GM23338 (cell line): ENCODE data around the gene RTN4RL1. TPM values are rescaled to one million over a fixed set of nuclear protein-coding genes. Genes with fewer than 3 reads are reported as not detected.

Experiments used
- ATAC-seq: fragments of 200-7000 bp; cut with Tn5 transposase; 3 replicates; pipeline ENCODE4 v1.9.1; 2020
- DNase-seq: peaks from one replicate; pipeline ENCODE4 v3.0.0-alpha.2; 2015; ENCODE audit warnings: low spot score
- H2AFZ ChIP-seq: fragments of 200-600 bp; sonication (generic); 2 replicates; pipeline ENCODE4 v1.8.0; 2016; ENCODE audit warnings: antibody characterized with exemption, mild to moderate bottlenecking, moderate library complexity
- H3F3A ChIP-seq: fragments of 200-600 bp; sonication (generic); replicated peaks from 2 replicates; pipeline ENCODE4 v1.8.0; 2017; ENCODE audit warnings: antibody characterized with exemption, mixed run types, low read depth
- H3K27ac ChIP-seq: fragments of 200-600 bp; sonication (generic); 2 replicates; pipeline ENCODE4 v1.6.1; 2016; ENCODE audit warnings: low read depth
- H3K27me3 ChIP-seq: fragments of 200-600 bp; sonication (generic); 2 replicates; pipeline ENCODE4 v1.8.0; 2016; ENCODE audit warnings: mild to moderate bottlenecking, mixed run types, moderate library complexity; ENCODE audit not compliant: insufficient read depth
- H3K36me3 ChIP-seq: fragments of 200-600 bp; sonication (generic); 2 replicates; pipeline ENCODE4 v1.8.0; 2016; ENCODE audit warnings: mild to moderate bottlenecking; ENCODE audit not compliant: insufficient read depth
- H3K4me1 ChIP-seq: fragments of 200-600 bp; sonication (generic); 2 replicates; pipeline ENCODE4 v1.8.0; 2016; ENCODE audit warnings: mild to moderate bottlenecking, moderate library complexity; ENCODE audit not compliant: insufficient read depth
- H3K4me2 ChIP-seq: fragments of 200-600 bp; sonication (generic); 2 replicates; pipeline ENCODE4 v1.7.1; 2017; ENCODE audit warnings: mixed run types
- H3K4me3 ChIP-seq: fragments of 200-600 bp; sonication (generic); 2 replicates; pipeline ENCODE4 v1.6.1; 2016; ENCODE audit warnings: mixed run types
- H3K79me2 ChIP-seq: fragments of 200-600 bp; sonication (generic); replicated peaks from 2 replicates; pipeline ENCODE4 v1.8.0; 2017; ENCODE audit warnings: mild to moderate bottlenecking; ENCODE audit not compliant: insufficient read depth
- H3K9me2 ChIP-seq: fragments of 200-600 bp; sonication (generic); 2 replicates; pipeline ENCODE4 v1.8.0; 2017; ENCODE audit not compliant: insufficient read depth
- H4K20me1 ChIP-seq: fragments of 200-600 bp; sonication (generic); replicated peaks from 2 replicates; pipeline ENCODE4 v1.8.0; 2017; ENCODE audit warnings: mild to moderate bottlenecking; ENCODE audit not compliant: insufficient read depth
- H3K27ac Mint-ChIP-seq: 2 replicates; pipeline ENCODE4 v1.8.0; 2020; ENCODE audit warnings: inconsistent platforms, mild to moderate bottlenecking, moderate library complexity, mixed read lengths
- H3K27me3 Mint-ChIP-seq: 3 replicates; pipeline ENCODE4 v1.8.0; 2022; ENCODE audit warnings: low read depth, mild to moderate bottlenecking, moderate library complexity, mixed read lengths, inconsistent platforms; ENCODE audit not compliant: insufficient read depth, poor library complexity
- H3K36me3 Mint-ChIP-seq: 3 replicates; pipeline ENCODE4 v1.8.0; 2021; ENCODE audit warnings: low read depth, mild to moderate bottlenecking, inconsistent platforms, moderate library complexity, mixed read lengths
- H3K4me1 Mint-ChIP-seq: 3 replicates; pipeline ENCODE4 v1.8.0; 2020; ENCODE audit warnings: mild to moderate bottlenecking, inconsistent platforms, mixed read lengths
- H3K4me3 Mint-ChIP-seq: 3 replicates; pipeline ENCODE4 v1.8.0; 2021; ENCODE audit warnings: moderate library complexity, mild to moderate bottlenecking, inconsistent platforms, mixed read lengths
- H3K9me3 Mint-ChIP-seq: 3 replicates; pipeline ENCODE4 v1.8.0; 2020; ENCODE audit warnings: moderate library complexity, mild to moderate bottlenecking, inconsistent platforms, mixed read lengths
- EZH2 ChIP-seq: fragments of 200-600 bp; sonication (generic); IDR thresholded peaks from one replicate; pipeline ENCODE4 v1.8.0; 2017; ENCODE audit warnings: antibody characterized with exemption, mild to moderate bottlenecking, low read depth; ENCODE audit not compliant: unreplicated experiment
- JUNB ChIP-seq: IDR thresholded peaks from one replicate; pipeline ENCODE4 v1.6.1; 2016; ENCODE audit warnings: antibody characterized with exemption; ENCODE audit not compliant: unreplicated experiment
- NANOG ChIP-seq: IDR thresholded peaks from 2 replicates; pipeline ENCODE4 v1.6.1; 2016; ENCODE audit warnings: antibody characterized with exemption, borderline replicate concordance
- STAT1 ChIP-seq: IDR thresholded peaks from one replicate; pipeline ENCODE4 v1.6.1; 2016; ENCODE audit warnings: antibody characterized with exemption; ENCODE audit not compliant: unreplicated experiment
- ZNF331 ChIP-seq: fragments of 250-450 bp; sonication (Bioruptor Pico); IDR thresholded peaks from 2 replicates; pipeline ENCODE4 v1.5.0; 2020; ENCODE audit warnings: low read depth, mild to moderate bottlenecking, moderate library complexity
- polyA plus RNA-seq: library from polyadenylated mRNA; unstranded; fragments of >200 nt; fragmentation: Nextera tagmentation; extraction: Ambion mirVana; gene quantifications from 2 replicates; pipeline ENCODE4 v1.2.1, GENCODE V29; 2016
- total RNA-seq: library from RNA; depleted of rRNA; stranded (reverse); fragments of >200 nt; shearing (Covaris generic); gene quantifications from 2 replicates; pipeline ENCODE4 v1.2.3, GENCODE V29; 2014
- TF ChIP-seq, protein P1 (sequence below): IDR thresholded peaks from 2 replicates; pipeline ENCODE4 v1.6.1; 2016; ENCODE audit warnings: antibody characterized with exemption
- TF ChIP-seq, protein P2 (sequence below): fragments of 250-450 bp; sonication (Bioruptor Pico); IDR thresholded peaks from 2 replicates; pipeline ENCODE4 v1.5.0; 2020; ENCODE audit warnings: mild to moderate bottlenecking, moderate library complexity

The RTN4RL1 gene
- total and polyA plus RNA-seq, 2 experiments from 2014 or later = 0.17 TPM; not detected in 1

DNA sequence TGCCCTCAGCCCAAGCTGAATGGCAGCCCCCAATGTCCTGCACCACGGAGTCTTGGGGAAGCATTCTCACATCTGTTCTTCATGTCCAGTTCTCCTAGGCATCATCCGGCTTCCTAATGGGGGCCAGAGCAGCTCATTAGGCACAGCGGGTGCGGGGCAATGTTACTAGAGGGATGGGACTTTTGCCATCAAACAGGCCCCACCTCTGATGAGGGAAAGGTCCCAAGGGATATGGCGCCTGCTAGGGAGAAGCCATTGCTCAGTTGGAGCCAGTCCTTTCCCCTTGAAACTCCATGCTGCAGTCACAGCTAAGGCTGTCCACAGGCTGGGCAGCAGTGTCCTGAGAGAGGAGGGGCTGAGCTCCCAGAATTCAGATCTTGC is 3.1 kb upstream of the RTN4RL1 start:
- DNase-seq (no peak), ATAC-seq (no peak)
- peaks cover 4% of the 10 kb centered on the region; the same call in 1 of the 2 replicates for H3K4me1 ChIP-seq
- H2AFZ ChIP-seq = no peak overlapping the region
- no peaks in the 10 kb centered on the region; the same call in 2 of the 3 replicates for H3K36me3 Mint-ChIP-seq
- no peaks in the 10 kb centered on the region for H3K9me2 ChIP-seq
- no peak overlapping the region for H3K4me3 ChIP-seq
- no peaks in the 10 kb centered on the region for H3K79me2 ChIP-seq
- H3K9me3 Mint-ChIP-seq = no peaks in the 10 kb centered on the region
- 0 out of 2 replicates have a peak, but pooled peaks cover 4% of the 10 kb centered on the region for H3F3A ChIP-seq
- H3K4me3 Mint-ChIP-seq = no peak overlapping the region
- no peaks in the 10 kb centered on the region for H3K36me3 ChIP-seq
- no peak overlapping the region for H3K27ac ChIP-seq
- no peak overlapping the region for H3K27ac Mint-ChIP-seq
- peaks cover 5% of the 10 kb centered on the region for H4K20me1 ChIP-seq
- H3K4me1 Mint-ChIP-seq = peaks cover 4% of the 10 kb centered on the region
- H3K27me3 Mint-ChIP-seq = peaks cover 59% of the 10 kb centered on the region
- peaks cover 66% of the 10 kb centered on the region for H3K27me3 ChIP-seq
- TF ChIP-seq NANOG = no peak
- TF ChIP-seq STAT1 = no peak
- no peak for TF ChIP-seq ZNF331
- TF ChIP-seq EZH2 = no peak
- TF ChIP-seq, protein P1, sequence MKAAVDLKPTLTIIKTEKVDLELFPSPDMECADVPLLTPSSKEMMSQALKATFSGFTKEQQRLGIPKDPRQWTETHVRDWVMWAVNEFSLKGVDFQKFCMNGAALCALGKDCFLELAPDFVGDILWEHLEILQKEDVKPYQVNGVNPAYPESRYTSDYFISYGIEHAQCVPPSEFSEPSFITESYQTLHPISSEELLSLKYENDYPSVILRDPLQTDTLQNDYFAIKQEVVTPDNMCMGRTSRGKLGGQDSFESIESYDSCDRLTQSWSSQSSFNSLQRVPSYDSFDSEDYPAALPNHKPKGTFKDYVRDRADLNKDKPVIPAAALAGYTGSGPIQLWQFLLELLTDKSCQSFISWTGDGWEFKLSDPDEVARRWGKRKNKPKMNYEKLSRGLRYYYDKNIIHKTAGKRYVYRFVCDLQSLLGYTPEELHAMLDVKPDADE = no peak
- no peak for TF ChIP-seq JUNB
- TF ChIP-seq, protein P2, sequence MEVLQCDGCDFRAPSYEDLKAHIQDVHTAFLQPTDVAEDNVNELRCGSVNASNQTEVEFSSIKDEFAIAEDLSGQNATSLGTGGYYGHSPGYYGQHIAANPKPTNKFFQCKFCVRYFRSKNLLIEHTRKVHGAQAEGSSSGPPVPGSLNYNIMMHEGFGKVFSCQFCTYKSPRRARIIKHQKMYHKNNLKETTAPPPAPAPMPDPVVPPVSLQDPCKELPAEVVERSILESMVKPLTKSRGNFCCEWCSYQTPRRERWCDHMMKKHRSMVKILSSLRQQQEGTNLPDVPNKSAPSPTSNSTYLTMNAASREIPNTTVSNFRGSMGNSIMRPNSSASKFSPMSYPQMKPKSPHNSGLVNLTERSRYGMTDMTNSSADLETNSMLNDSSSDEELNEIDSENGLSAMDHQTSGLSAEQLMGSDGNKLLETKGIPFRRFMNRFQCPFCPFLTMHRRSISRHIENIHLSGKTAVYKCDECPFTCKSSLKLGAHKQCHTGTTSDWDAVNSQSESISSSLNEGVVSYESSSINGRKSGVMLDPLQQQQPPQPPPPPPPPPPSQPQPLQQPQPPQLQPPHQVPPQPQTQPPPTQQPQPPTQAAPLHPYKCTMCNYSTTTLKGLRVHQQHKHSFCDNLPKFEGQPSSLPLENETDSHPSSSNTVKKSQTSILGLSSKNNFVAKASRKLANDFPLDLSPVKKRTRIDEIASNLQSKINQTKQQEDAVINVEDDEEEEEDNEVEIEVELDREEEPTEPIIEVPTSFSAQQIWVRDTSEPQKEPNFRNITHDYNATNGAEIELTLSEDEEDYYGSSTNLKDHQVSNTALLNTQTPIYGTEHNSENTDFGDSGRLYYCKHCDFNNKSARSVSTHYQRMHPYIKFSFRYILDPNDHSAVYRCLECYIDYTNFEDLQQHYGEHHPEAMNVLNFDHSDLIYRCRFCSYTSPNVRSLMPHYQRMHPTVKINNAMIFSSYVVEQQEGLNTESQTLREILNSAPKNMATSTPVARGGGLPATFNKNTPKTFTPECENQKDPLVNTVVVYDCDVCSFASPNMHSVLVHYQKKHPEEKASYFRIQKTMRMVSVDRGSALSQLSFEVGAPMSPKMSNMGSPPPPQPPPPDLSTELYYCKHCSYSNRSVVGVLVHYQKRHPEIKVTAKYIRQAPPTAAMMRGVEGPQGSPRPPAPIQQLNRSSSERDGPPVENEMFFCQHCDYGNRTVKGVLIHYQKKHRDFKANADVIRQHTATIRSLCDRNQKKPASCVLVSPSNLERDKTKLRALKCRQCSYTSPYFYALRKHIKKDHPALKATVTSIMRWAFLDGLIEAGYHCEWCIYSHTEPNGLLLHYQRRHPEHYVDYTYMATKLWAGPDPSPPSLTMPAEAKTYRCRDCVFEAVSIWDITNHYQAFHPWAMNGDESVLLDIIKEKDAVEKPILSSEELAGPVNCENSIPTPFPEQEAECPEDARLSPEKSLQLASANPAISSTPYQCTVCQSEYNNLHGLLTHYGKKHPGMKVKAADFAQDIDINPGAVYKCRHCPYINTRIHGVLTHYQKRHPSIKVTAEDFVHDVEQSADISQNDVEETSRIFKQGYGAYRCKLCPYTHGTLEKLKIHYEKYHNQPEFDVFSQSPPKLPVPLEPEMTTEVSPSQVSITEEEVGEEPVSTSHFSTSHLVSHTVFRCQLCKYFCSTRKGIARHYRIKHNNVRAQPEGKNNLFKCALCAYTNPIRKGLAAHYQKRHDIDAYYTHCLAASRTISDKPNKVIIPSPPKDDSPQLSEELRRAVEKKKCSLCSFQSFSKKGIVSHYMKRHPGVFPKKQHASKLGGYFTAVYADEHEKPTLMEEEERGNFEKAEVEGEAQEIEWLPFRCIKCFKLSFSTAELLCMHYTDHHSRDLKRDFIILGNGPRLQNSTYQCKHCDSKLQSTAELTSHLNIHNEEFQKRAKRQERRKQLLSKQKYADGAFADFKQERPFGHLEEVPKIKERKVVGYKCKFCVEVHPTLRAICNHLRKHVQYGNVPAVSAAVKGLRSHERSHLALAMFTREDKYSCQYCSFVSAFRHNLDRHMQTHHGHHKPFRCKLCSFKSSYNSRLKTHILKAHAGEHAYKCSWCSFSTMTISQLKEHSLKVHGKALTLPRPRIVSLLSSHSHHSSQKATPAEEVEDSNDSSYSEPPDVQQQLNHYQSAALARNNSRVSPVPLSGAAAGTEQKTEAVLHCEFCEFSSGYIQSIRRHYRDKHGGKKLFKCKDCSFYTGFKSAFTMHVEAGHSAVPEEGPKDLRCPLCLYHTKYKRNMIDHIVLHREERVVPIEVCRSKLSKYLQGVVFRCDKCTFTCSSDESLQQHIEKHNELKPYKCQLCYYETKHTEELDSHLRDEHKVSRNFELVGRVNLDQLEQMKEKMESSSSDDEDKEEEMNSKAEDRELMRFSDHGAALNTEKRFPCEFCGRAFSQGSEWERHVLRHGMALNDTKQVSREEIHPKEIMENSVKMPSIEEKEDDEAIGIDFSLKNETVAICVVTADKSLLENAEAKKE (CRISPR knock-in tag) = no peak
- H3K4me2 ChIP-seq = no peak overlapping the region
